DOHH2 (cell line): ENCODE measurements around the gene FXN.

Source experiments
- EZH2phosphoT487 ChIP-seq: fragments of 200-600 bp; sonication (generic); IDR thresholded peaks from 2 replicates; pipeline ENCODE4 v1.6.1; 2017; ENCODE audit warnings: borderline replicate concordance, mild to moderate bottlenecking, antibody characterized with exemption, low read length, moderate library complexity, mixed read lengths
- TF ChIP-seq, protein P1 (sequence below): fragments of 200-600 bp; sonication (generic); IDR thresholded peaks from one replicate; pipeline ENCODE4 v1.5.1; 2014; ENCODE audit warnings: antibody characterized with exemption, mild to moderate bottlenecking, low read depth, low read length; ENCODE audit not compliant: poor library complexity, severe bottlenecking

DNA sequence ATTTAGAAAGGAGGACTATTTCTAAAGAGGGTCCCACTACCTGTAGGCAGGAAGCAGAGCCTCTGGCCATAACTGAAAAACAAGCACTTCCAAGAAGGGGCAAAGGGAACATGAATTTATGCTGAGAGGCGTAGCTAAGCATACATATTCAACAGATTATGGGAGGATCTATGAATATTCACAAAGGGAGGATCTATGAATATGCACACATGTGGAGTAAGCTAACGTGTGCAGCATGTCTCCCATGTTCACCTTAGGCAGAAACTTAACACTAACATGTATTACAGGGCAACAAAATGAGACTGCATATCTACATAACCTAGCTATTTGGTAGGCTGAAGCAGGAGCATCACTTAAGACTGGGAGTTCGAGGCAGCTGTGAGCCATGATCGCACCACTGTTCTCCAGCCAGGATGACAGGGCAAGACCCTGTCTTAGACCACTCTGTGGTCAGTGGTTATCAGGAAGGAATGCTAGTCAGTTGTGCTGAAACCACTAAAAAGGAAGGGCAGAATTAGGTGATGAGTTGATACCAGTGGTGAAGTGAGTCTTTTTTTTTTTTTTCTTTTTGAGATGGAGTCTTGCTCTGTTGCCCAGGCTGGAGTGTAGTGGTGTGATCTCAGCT lies 20.8 kb downstream of the FXN start:
- TF ChIP-seq EZH2phosphoT487, result no peak
- TF ChIP-seq, protein P1, sequence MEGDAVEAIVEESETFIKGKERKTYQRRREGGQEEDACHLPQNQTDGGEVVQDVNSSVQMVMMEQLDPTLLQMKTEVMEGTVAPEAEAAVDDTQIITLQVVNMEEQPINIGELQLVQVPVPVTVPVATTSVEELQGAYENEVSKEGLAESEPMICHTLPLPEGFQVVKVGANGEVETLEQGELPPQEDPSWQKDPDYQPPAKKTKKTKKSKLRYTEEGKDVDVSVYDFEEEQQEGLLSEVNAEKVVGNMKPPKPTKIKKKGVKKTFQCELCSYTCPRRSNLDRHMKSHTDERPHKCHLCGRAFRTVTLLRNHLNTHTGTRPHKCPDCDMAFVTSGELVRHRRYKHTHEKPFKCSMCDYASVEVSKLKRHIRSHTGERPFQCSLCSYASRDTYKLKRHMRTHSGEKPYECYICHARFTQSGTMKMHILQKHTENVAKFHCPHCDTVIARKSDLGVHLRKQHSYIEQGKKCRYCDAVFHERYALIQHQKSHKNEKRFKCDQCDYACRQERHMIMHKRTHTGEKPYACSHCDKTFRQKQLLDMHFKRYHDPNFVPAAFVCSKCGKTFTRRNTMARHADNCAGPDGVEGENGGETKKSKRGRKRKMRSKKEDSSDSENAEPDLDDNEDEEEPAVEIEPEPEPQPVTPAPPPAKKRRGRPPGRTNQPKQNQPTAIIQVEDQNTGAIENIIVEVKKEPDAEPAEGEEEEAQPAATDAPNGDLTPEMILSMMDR, result no peak
